Activated naive CD8-positive, alpha-beta T cell treated with anti-CD3 and anti-CD28 coated beads, Interleukin-2, amount 50 U/mL, for 16 hours (primary cell): ENCODE results near the gene ZNF799.
"Not testable (repeated sequence)": the region's sequence is repeated elsewhere in the genome, so short reads cannot be mapped to it uniquely, and the experiment has no call there.

Experiments
- DNase-seq: peaks from one replicate; pipeline ENCODE4 v3.0.0-alpha.2; 2020; ENCODE audit warnings: low read depth, low spot score

ZNF799 gene

GRCh38 chr19:12364391-12365235, 36.5 kb downstream of the ZNF799 start:
- DNase-seq, result no peak

GRCh38 chr19:12362236-12362635, 38.8 kb downstream of the ZNF799 start:
- DNase-seq, result not testable (repeated sequence)

GRCh38 chr19:12353375-12353774, 47.7 kb downstream of the ZNF799 start:
- no peak for DNase-seq

- DNase-seq, result no peak
Observed at GRCh38 chr19:12350890-12351197, 50.2 kb downstream of the ZNF799 start.

GRCh38 chr19:12350185-12350889, 50.7 kb downstream of the ZNF799 start:
- no peak for DNase-seq

- DNase-seq, result no peak
Observed at GRCh38 chr19:12346896-12347295, 54.2 kb downstream of the ZNF799 start.

GRCh38 chr19:12345197-12345596, 55.9 kb downstream of the ZNF799 start:
- DNase-seq, result no peak
